Bronchial epithelial cell (primary cell): ENCODE data around the gene GNB3. TPM values are rescaled to one million over a fixed set of nuclear protein-coding genes. Genes with fewer than 3 reads are reported as not detected.

Experiments
- DNase-seq: peaks from one replicate; pipeline ENCODE4 v3.0.0-alpha.2; 2010; ENCODE audit warnings: low read depth
- FAIRE-seq: peaks from 2 replicates; lab custom pipeline; 2011; peaks lifted over from hg19 to GRCh38; lab: Jason Lieb, UNC
- H3K27me3 ChIP-seq: 2 replicates; pipeline ENCODE4 v1.5.1; 2011; ENCODE audit warnings: low read length; ENCODE audit not compliant: control insufficient read depth, insufficient read depth
- H3K36me3 ChIP-seq: 2 replicates; pipeline ENCODE4 v1.5.1; 2011; ENCODE audit warnings: low read length; ENCODE audit not compliant: control insufficient read depth, insufficient read depth
- H3K4me3 ChIP-seq: 2 replicates; pipeline ENCODE4 v1.5.1; 2011; ENCODE audit warnings: mild to moderate bottlenecking, low read depth, low read length, control low read depth
- total RNA-seq: library from RNA; depleted of rRNA; stranded (reverse); fragments of >200 nt; gene quantifications from 2 replicates; pipeline ENCODE4 v1.2.1, GENCODE V29; 2014
- TF ChIP-seq, protein P1 (sequence below): IDR thresholded peaks from 2 replicates; pipeline ENCODE4 v1.5.1; 2011; ENCODE audit warnings: mild to moderate bottlenecking, moderate library complexity, low read length, control low read depth, inconsistent platforms; ENCODE audit not compliant: insufficient read depth, severe bottlenecking

Gene GNB3
- total RNA-seq, 1 donor from 2014 or later, result 0.53 TPM

DNA sequence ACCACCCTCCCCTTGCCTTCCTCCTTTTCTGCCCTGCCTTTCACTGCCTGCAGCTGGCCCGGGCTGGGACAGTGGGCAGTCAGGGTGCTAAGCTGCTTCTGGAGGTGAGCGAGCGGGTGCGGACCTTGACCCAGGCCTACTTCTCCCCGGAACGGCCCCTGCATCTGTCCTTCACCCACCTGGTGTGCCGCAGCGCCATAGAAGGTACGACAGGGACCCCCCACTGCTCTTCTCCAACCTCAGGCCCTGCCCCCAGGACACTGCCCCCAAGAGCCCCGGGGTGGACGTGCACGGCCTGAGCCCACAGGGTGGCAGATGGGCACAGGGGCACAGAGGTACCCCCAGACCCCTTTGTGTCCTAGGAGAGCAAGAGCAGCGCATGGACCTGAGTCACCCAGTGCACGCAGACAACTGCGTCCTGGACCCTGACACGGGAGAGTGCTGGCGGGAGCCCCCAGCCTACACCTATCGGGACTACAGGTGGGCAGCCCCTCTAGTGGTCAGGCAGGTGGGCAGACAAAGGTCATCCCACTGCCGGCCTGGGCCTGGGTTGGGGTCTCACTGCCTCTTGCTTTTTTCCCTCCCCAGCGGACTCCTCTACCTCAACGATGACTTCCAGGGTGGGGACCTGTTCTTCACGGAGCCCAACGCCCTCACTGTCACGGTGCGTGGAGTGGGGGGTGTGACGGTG, 3.2 kb upstream of the GNB3 start:
- FAIRE-seq, result no peak

DNA sequence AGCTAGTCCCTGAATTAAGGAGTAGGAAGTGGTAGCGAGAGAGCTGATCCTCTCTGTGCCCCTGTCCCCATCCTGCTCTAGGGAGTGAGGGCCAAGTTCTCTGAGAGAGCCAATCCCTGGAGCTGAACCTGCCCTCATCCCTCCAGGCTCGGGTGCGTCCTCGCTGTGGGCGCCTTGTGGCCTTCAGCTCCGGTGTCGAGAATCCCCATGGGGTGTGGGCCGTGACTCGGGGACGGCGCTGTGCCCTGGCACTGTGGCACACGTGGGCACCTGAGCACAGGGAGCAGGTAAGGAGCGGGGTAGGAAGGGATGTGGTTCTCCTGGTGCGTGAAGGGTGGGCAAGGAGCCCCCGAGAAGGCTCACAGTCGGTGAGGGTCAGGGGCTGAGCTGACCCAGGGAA, 1.9 kb upstream of the GNB3 start:
- TF ChIP-seq, protein P1, sequence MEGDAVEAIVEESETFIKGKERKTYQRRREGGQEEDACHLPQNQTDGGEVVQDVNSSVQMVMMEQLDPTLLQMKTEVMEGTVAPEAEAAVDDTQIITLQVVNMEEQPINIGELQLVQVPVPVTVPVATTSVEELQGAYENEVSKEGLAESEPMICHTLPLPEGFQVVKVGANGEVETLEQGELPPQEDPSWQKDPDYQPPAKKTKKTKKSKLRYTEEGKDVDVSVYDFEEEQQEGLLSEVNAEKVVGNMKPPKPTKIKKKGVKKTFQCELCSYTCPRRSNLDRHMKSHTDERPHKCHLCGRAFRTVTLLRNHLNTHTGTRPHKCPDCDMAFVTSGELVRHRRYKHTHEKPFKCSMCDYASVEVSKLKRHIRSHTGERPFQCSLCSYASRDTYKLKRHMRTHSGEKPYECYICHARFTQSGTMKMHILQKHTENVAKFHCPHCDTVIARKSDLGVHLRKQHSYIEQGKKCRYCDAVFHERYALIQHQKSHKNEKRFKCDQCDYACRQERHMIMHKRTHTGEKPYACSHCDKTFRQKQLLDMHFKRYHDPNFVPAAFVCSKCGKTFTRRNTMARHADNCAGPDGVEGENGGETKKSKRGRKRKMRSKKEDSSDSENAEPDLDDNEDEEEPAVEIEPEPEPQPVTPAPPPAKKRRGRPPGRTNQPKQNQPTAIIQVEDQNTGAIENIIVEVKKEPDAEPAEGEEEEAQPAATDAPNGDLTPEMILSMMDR, result no peak
- Histone ChIP-seq H3K27me3 (no peaks in the 10 kb centered on the region), H3K4me3 (no peak overlapping the region), H3K36me3 (peaks cover 5% of the 10 kb centered on the region)
- no peak for FAIRE-seq
- no peak for DNase-seq

More for the DNA sequence above, 3.2 kb upstream of the GNB3 start:
- TF ChIP-seq, protein P1, result no peak
- Histone ChIP-seq H3K27me3 (no peaks in the 10 kb centered on the region), H3K4me3 (no peak overlapping the region), H3K36me3 (peaks cover 5% of the 10 kb centered on the region)
- DNase-seq, result no peak

DNA sequence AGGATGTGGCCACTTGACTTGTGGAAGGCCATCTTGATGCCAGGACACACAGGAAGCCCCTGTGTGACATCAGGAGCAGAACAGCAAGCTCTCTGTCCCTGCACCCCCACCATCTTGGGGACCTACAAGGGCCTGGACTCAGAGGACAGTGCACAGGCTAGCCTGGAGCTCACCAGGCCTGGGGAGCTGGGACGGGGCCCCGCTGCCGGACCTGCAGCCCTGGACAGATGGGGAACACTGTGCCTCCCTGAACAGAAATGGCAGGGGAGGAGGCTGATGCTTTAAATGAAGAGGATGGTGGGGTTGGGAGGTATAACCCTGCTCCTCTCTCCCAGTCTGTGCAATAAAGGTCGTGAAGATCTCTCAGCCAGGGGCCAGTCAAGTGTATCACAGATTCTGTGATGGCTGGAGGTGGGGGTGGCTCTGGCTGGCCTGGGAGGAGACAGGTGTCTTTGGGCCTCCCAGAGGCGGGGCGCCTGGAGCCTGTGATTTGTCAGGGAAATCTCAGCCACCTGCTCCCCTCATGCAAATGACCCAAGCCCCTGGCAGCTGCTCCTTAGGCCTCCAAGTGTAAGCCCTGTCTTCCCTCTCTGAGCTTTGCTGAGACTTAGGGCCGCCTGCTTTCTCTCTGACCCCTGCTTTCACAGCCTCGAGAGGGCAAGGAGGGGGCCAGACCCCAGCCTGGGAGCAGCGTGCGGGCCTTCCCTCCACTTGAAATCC, 1.1 kb upstream of the GNB3 start:
- no peak overlapping the region for H3K4me3 ChIP-seq
- TF ChIP-seq, protein P1, result no peak
- peaks cover 5% of the 10 kb centered on the region for H3K36me3 ChIP-seq
- no peak for FAIRE-seq
- DNase-seq, result no peak
- no peaks in the 10 kb centered on the region for H3K27me3 ChIP-seq

DNA sequence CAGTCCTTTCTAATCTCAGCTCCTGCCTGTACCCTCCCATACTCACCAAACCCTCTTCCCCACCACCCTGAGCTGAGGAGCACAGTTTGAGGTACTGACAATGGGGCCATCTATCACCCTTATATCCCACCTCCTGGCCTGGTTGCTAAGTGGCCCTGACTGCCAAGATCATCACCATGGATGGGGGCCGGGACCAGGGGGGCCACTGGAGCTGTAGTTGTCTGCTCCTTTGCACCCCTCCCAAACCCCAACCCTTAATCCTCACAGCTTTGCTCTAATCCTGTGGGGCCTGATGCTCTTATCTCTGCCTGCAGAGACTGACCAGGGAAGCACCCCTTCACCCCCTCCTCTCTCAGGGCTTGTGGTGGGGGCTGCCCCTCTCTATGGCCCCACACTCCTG, 395 bp upstream of the GNB3 start:
- DNase-seq, result no peak
- Histone ChIP-seq H3K27me3 (no peaks in the 10 kb centered on the region), H3K4me3 (no peak overlapping the region), H3K36me3 (peaks cover 7% of the 10 kb centered on the region)
- FAIRE-seq, result no peak
- TF ChIP-seq, protein P1, result no peak

DNA sequence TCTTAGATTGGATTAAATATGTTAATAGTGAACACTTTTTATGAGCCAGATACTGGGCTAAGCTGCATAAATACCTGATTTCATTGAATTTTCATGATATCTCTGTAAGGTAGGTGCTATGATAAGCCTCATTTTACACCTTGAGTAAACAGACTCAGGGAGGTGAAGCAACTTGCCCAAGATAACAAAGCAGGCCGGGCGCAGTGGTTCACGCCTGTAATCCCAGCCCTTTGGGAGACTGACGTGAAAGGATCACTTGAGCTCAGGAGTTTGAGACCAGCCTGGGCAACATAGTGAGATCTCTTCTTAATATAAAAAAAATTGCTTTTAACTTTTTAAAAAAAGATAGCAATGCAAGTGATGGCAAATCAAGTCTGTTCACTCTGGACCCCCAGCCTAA, 1.4 kb downstream of the GNB3 start:
- Histone ChIP-seq H3K27me3 (no peaks in the 10 kb centered on the region), H3K4me3 (no peak overlapping the region), H3K36me3 (peaks cover 9% of the 10 kb centered on the region)
- no peak for FAIRE-seq
- no peak for DNase-seq
- TF ChIP-seq, protein P1, result no peak
